GM19351 (cell line): Measurements from ENCODE around the gene DGCR2.
"Not testable (repeated sequence)": the region's sequence is repeated elsewhere in the genome, so short reads cannot be mapped to it uniquely, and the experiment has no call there.

Experiments
- ATAC-seq: cut with Tn5 transposase; IDR thresholded peaks from one replicate; pipeline ENCODE4 v1.9.1; 2021; ENCODE audit warnings: mild to moderate bottlenecking, moderate library complexity; ENCODE audit not compliant: unreplicated experiment

The DGCR2 gene

DNA sequence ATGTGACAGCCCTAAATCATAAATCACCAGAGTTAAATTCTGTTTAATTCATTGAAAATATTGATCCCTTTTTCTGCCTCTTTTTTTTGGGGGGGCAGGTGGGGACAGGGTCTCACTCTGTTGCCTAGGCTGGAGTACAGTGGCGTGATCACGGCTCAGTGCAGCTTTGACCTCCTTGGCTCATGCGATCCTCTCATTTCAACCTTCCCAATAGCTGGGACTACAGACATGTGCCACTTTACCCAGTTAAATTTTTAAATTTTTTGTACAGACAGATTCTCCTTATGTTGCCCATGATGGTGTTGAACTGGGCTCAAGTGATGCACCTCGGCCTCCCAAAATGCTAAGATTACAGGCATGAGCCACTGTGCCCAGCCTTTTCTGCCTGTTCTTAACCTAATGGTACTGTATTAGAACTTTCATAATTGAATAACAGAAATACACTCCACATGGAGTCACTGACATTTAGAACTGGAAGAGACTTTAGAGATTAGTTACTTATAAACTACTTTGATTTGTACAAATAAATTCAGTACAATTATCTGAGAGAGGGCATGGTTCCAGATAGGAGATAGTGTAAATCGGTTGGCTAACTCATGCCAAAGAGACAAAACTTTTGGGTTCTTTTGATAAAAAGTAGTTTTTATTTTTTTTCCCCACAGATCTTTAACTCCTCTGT is 109.8 kb downstream of the DGCR2 start:
- no peak for ATAC-seq

DNA sequence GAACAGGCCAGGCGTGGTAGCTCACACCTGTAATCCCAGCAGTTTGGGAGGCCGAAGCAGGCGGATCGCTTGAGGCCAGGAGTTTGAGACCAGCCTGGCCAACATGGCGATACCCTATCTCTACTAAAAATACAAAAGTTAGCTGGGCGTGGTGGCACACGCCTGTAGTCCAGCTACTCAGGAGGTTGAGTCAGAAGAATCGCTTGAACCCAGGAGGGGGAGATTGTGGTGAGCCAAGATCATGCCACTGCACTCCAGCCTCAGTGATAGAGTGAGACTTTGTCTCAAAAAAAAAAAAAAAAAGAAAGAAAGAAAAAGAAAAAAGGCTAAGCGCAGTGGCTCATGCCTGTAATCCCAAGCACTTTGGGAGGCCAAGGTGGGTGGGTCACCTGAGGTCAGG is 110.6 kb downstream of the DGCR2 start:
- not testable (repeated sequence) for ATAC-seq

DNA sequence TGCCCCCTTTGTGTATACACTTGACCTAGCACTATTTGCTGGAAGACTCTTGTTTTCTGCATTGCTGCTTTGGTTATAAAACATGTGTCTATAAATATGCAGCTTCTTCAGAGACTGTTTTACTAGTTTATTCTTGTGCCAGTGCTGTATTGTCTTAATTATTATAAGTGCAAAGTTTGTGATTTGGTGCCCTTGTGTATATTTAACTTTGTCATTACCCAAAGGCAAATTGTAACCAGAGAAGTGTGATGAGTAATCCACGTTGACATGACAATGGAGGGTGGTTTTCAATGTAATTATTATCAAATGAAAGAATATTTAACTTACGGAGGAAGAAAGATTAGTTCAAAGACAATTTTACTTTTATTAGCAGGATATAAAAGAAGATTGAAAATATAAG is 111.1 kb downstream of the DGCR2 start:
- ATAC-seq = no peak

- no peak for ATAC-seq
These were observed 116.3 kb downstream of the DGCR2 start for GRCh38 chr22:19005905-19006304.

GRCh38 chr22:19004471-19004870 is 117.7 kb downstream of the DGCR2 start:
- no peak for ATAC-seq

GRCh38 chr22:19003508-19003907 is 118.7 kb downstream of the DGCR2 start:
- ATAC-seq = no peak

DNA sequence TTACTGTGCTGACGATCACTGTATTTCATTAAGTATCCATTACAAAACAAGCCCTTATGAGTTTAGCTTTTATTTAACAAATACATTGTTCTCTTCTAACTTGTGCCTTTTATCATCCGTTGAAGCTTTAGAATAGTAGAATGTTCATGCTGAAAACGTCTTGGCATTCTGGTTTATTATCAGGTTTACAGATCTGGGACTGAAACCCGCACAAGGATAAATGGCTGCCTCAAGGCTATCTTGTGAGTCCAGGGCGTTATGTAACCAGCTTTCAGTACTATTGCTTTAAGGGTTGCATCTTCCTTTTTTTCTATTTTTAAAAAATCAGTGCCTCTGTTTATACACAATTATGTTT is 119.6 kb downstream of the DGCR2 start:
- ATAC-seq = no peak

DNA sequence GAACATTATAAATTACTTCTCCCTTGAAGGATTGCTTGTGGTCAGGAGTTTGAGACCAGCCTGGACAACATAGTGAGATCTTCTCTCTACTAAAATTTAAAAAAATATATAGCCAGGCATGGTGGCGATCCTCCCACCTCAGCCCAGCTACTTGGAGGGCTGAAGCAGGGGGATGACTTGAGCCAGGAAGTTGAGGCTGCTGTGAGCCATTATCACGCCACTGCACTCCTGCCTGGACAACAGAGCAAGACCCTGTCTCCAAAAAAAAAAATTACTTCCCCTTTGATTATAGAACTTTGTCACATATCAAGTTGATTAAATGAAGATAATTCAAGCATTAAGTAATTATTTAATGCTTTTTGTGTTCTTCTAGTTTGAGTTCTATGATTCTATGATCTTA is 121.0 kb downstream of the DGCR2 start:
- ATAC-seq = no peak

DNA sequence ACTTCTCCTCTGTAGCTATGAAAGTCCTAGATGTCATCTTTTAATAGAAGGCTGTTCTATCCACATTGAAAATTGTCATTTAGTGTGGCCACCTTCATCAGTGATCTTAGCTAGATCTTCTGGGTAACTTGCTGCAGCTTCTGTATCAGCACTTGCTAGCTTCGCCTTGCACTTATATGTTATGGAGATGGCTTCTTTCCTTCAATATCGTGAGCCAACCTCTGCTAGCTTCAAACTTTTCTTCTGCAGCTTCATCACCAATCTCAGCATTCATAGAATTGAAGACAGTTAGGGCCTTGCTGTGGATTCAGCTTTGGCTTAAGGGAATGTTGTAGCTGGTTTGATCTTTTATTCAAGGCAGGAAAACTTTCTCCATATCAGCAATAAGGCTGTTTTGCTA is 122.1 kb downstream of the DGCR2 start:
- ATAC-seq = not testable (repeated sequence)

DNA sequence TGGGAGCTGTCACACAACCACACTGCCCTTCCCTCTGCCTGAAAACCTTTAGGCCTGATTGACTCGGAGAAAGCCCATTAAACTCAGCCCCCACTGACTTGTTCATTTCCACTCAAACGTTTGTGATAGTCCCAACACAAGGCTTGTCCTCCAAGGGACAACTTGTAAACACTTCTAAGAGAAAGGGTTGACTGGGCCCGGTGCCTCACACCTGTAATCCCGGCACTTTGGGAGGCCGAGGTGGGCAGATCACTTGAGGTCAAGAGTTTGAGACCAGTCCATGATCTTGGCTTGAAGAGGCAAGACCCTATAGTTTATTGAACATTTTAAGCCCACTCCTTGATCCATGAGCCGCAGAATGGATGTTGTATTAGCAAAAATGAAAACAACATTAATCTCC is 122.8 kb downstream of the DGCR2 start:
- ATAC-seq = no peak

DNA sequence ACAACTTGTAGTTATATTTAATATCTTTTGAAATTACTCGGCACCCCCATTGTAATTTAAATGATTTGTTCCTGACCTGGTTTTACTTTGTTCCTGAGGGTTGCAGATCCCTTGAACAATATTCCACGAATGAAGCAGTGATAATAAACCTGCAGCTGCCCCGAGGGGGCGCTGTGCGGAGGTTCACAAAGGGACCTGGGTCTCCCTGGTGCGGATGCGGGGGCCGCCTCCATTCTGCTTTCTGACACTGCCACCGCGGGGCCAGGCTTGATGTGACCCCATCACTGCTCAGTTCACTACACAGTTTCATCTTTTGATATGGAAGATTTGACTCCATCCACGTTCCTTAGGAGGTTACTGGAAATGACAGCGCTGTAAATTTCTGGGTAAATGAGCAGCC is 123.2 kb downstream of the DGCR2 start:
- ATAC-seq = no peak

DNA sequence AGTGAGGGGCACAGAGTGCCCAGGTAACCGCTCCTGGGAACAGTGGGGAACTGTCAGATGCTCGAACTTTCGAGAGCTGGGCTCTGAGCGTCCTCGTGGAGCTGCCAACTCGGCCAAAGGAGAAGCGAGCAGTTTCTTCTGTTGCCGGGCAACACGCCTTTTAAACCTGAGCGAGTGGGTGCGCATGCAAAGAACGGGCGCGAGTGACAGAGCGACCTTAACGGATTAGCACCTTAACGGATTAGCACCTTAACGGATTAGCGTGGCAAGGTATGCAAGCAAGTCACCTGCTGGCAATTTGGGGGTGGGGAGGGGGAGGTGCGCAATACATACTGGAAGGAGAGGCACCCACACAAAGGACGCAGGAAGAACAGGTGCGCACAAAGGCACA is 124.3 kb downstream of the DGCR2 start:
- no peak for ATAC-seq

DNA sequence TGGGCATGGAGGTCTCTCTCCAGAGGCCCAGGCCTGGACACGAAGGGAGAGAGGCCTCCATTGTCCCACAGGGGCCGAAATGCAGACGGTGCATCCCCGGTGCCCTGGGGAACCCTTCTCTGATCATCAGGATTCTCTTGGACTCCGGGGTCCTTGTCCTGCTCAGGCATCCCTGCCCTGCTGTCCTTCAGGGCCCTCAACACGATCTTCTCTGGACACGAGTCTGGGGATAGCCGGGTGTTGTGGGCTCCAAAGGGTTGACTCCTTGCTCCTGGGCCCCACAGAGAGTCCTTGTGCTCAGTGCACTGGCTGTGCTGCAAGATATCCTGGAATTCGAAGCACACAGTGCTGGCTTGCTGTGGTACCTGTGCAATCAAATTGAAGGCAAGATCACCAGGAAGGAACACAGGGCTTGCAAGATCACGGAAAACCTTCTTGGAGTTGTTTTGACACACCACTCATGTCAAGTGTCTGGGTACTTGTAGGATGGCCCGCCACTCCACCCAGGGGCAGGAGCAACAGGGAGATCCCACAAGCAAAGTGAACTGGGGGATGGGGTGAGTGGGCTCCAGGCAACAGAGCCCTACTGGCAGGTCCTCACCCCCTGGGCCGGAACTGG is 124.8 kb downstream of the DGCR2 start:
- no peak for ATAC-seq

DNA sequence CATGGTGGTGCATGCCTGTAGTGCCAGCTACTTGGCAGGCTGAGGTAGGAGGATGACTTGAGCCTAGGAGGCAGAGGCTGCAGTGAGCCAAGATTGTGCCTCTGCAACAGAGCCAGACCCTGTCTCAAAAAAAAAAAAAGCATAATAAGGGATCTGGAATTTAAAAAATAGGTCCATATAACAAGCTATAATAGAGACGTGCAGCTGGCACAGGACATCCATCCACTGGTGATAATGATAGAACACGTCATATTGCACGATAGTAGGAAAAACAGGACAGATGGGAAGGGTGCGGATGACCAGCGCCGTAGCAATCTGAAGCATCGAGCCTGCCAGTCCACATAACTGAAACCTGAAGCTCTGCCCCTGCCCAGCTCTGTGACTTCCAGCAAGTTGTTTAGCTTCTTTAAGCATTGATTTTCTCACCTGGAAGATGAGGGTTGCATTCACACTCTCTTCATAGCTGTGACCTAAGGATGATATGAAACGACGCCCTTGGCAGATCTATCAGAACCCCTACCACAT is 125.8 kb downstream of the DGCR2 start:
- no peak for ATAC-seq

DNA sequence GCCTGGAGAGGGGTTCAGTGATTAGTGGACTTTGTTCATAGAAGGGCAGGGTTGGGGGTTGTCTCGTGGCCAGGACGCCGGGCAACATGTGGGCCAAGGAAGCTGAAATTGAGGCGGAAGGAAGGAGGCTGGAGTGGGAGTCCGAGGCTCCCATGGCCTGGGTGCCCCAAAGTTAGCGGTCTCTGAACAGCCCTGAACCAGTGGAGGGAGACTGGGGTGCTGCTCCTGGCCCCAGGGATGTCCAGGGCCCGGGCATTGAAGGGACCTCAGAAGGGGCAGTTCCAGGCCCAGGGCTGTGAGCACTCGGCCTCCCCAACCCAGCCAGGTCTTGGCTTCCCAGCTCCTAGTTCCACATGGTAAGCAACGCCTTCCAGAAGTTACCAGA is 126.9 kb downstream of the DGCR2 start:
- no peak for ATAC-seq

DNA sequence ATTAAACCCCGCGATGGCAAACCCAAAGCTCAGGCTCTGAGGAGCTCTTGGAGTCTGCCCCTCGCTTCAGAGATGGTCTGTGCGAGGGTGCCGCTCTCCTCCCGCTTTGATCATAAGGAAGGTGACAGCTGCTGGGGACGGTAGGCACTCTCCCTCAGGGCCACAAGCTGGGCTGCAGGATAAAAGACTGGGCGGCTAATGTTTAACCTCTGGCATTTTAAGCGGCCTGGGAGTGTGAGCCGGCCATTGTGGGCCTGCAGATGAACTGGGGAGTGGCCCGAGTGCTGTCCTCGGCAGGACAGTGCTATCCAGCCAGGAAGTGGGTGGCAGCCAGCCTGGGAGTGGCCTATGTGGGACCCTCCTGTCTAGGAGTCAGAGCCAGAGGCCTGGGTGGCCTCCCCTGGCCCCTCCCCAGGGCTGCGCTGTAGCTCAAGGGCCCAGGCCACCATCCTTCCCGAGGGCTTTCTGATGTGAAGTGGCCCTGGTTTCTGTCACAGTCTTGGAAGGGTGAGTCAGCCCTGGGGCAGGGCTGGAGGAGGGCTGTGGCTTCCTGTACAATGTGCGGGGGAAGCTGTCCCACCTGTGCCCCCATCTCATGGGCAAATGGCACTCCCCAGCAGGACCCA is 127.4 kb downstream of the DGCR2 start:
- ATAC-seq = no peak

GRCh38 chr22:18994056-18994455 is 128.2 kb downstream of the DGCR2 start:
- no peak for ATAC-seq

DNA sequence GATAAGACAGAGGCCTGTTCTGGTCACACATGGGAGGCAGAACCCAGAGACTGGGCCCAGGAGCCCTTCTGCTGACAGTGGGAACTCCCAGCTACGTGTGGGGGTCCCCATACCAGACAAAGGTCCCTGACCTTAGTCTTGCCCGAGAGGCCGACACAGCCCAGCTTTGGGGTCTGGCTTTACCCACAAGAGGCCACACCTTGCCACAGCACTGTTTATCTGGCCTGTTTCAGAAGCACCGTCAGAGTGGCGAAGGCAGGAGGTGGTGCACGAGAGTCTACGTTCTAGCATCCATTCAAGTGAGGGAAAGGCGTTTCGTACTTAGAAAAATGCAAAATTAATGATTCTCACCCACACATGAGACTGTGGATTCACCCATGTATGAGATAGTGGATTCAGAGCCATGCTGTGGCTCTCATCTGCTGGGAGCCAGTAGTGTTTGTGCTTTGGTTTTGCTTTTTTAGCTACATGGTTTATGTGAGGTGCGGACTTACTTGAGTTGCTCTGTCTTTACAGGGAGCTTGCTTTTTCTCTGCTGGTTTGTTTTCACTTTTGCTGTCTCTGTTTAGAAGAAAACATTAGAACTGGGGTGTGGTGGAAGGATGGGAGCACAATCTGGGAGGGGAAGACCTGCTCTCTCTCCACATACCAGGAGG is 129.5 kb downstream of the DGCR2 start:
- no peak for ATAC-seq

DNA sequence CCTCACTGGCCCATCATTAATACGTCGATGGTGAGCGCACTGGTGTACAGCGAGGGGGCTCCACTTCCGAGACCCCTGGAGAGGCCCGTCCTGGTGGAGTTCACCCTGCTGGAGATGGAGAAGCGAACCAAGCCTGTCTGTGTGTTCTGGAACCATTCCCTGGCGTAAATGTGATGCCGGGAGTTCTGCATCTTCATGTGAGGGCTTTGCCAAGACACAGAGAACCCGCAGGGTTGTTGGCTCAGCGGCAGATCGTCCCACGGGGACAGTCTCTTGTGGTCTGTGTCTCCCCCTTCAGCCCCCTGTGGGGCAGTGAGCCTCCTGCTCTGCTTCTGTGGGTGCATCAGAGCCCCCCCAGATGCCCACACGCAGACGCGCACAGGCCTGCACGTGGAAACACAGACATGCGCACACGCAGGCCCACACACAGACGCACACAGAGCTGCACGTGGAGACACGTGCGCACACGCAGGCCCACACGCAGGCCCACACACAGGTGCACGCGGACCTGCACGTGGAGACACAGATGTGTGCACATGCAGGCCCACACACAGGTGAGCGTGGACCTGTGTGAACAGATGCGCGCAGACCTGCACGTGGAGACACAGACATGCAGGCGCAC is 130.3 kb downstream of the DGCR2 start:
- ATAC-seq = no peak

- ATAC-seq = no peak
These were observed 131.1 kb downstream of the DGCR2 start for GRCh38 chr22:18991138-18991432.

DNA sequence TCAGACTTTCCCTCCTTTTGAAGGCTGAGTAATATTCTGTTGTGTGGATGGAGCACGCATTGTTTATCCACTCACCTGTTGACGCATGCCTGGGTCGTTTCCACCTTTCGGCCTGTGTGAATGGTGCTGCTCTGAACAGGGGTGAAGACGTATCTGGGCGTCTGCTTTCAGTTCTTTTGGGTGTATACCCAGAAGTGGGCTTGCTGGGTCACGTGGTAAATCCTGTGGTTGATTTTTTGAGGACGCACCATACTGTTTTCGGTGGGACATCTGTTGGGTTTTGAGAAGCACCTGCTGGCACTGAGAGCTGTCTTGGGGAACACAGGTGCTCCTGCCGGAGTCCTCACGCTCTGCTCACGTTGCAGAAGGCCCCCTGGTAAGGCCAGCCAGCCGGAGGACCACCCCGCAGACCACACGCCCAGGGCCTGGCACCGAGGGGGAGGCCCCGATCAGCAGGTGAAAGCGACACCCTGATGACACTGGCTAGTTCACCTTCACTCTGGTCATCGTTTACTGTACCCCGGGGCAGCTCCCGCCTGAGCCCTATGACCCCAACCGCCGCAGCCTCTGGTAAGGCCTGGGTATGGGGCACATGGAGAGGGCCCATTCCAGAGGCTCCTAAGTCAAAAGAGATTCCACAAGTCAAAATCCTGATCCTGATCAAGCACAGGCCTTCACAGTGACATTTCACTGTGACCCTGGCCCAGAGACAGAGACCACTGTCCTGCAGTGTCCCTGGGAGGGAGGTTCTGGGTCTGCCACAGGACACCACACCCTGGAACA is 131.7 kb downstream of the DGCR2 start:
- no peak for ATAC-seq
